OCI-LY1 (cell line): Measurements from ENCODE around the gene BSCL2.

Source experiments
- CTCF ChIP-seq: fragments of 200-600 bp; sonication (generic), shearing (Covaris generic); IDR thresholded peaks from 2 replicates; pipeline ENCODE4 v1.5.1; 2017; ENCODE audit warnings: mild to moderate bottlenecking, antibody characterized with exemption, low read length, moderate library complexity, mixed read lengths
- EZH2 ChIP-seq: fragments of 200-600 bp; sonication (generic), shearing (Covaris generic); IDR thresholded peaks from 2 replicates; pipeline ENCODE4 v1.8.0; 2017; ENCODE audit warnings: borderline replicate concordance, mixed run types, mild to moderate bottlenecking, antibody characterized with exemption, low read length, moderate library complexity, mixed read lengths

DNA sequence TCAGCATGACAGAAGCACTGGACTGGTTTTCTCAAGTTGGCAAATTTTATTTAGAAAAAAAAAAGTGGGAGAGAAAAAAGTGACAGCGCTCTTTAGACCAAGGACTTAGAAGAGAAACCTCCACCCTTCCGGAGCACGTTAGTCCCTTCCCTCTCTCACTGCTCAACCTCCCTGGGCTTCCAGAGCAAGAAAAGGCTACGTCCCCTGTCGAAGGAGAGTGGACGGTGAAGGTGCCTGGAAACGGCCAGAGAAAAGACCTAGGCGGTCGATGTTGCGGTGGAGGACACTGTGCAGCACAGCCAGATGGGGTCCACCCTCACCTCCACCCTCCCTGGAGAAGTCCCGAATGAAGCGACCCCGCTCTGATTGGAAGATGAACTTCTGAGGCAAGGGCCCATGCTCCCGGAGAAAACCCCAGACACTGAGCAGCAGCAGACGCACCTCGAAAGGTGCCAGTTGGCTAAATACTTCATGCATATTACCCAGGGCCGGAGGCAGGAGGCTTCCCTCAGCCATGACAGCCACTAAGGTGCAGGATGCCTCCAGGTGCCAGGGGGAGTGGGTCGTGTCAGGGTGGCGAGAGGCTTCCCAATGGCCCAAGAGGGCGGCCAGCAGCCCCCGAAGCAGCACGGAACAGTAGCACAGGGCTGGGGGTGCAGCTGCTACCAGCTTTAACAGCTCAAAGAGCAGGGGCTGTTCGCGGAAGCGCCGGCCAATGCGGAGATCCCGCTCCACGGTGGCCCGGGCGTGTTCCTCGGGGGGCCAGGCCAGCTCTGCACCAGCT is 60.2 kb downstream of the BSCL2 start:
- TF ChIP-seq CTCF (no peak), EZH2 (no peak)
